ENCODE measurements around the gene GOSR2. TPM values are rescaled to one million over a fixed set of nuclear protein-coding genes. Genes with fewer than 3 reads are reported as not detected.

GOSR2 gene
- total RNA-seq, 4 donors from 2014 or later = 20.3 to 37.8 (median 24.7) TPM

- 56 to 63% methylated on average over 4 to 5 of the region's 6 CpGs for WGBS, 2 donors
- Histone ChIP-seq H3K27me3 (peaks cover 0 to 86% (median 3%) of the 10 kb centered on the region in 4 donors), H3K9me3 (no peaks in the 10 kb centered on the region), H3K4me1 (no peaks in the 10 kb centered on the region), H3K4me3 (no peak overlapping the region), H3K27ac (no peak overlapping the region), H3K36me3 (no peaks in the 10 kb centered on the region)
- intact Hi-C loops (cut with DNase I) = no loop called here
- no peak for DNase-seq
- no peak for TF ChIP-seq POLR2A (IDR thresholded peaks at IDR 0.05)
- TF ChIP-seq CTCF (IDR thresholded peaks at IDR 0.05) = no peak
Observed at GRCh38 chr17:46890638-46891037, 32.3 kb upstream of the GOSR2 start.

- H3K36me3 ChIP-seq = no peaks in the 10 kb centered on the region
- TF ChIP-seq CTCF (IDR thresholded peaks at IDR 0.05) = no peak
- no peak for TF ChIP-seq POLR2A (IDR thresholded peaks at IDR 0.05)
- H3K4me1 ChIP-seq = no peaks in the 10 kb centered on the region
- no peak for DNase-seq
- no peak overlapping the region for H3K27ac ChIP-seq
- H3K27me3 ChIP-seq = peaks cover 0 to 84% (median 3%) of the 10 kb centered on the region in 4 donors
- intact Hi-C loops (cut with DNase I) = no loop called here
- H3K4me3 ChIP-seq = no peak overlapping the region
- 45 to 53% methylated on average over 4 of the region's 4 CpGs for WGBS, 2 donors
- H3K9me3 ChIP-seq = no peaks in the 10 kb centered on the region
Observed at GRCh38 chr17:46892192-46892703, 30.7 kb upstream of the GOSR2 start.

GRCh38 chr17:46894024-46894423 is 28.9 kb upstream of the GOSR2 start:
- peaks cover 0 to 79% (median 3%) of the 10 kb centered on the region in 4 donors for H3K27me3 ChIP-seq
- H3K36me3 ChIP-seq = no peaks in the 10 kb centered on the region
- intact Hi-C loops (cut with DNase I) = no loop called here
- H3K4me1 ChIP-seq = no peaks in the 10 kb centered on the region
- H3K27ac ChIP-seq = no peak overlapping the region
- TF ChIP-seq POLR2A (IDR thresholded peaks at IDR 0.05) = no peak
- no peak for TF ChIP-seq CTCF (IDR thresholded peaks at IDR 0.05)
- DNase-seq = no peak
- no peak overlapping the region for H3K4me3 ChIP-seq
- no peaks in the 10 kb centered on the region for H3K9me3 ChIP-seq
- WGBS, 2 donors = 78 to 81% methylated on average over 8 to 9 of the region's 9 CpGs

GRCh38 chr17:46894476-46895151 is 28.3 kb upstream of the GOSR2 start:
- 40 to 52% methylated on average over 2 to 12 of the region's 29 CpGs for WGBS, 2 donors
- DNase-seq = no peak
- peaks cover 0 to 73% (median 3%) of the 10 kb centered on the region in 4 donors for H3K27me3 ChIP-seq

More at GRCh38 chr17:46894476-46895151, 28.3 kb upstream of the GOSR2 start:
- intact Hi-C loops (cut with DNase I) = no loop called here
- Histone ChIP-seq H3K36me3 (no peaks in the 10 kb centered on the region), H3K4me1 (no peaks in the 10 kb centered on the region), H3K27ac (no peak overlapping the region), H3K4me3 (no peak overlapping the region), H3K9me3 (no peaks in the 10 kb centered on the region)
- no peak for TF ChIP-seq CTCF (IDR thresholded peaks at IDR 0.05)
- TF ChIP-seq POLR2A (IDR thresholded peaks at IDR 0.05) = no peak

Data from esophagus squamous epithelium (tissue), 5 donors.